DND-41 (cell line): ENCODE data around the gene DEK.

Source experiments
- ATAC-seq: fragments of 200-7000 bp; cut with Tn5 transposase; 3 replicates; pipeline ENCODE4 v1.9.1; 2021; ENCODE audit warnings: low read depth; ENCODE audit not compliant: insufficient read depth
- DNase-seq: peaks from one replicate; pipeline ENCODE4 v3.0.0-alpha.2; 2020
- H2AFZ ChIP-seq: 2 replicates; pipeline ENCODE4 v1.6.0; 2012; ENCODE audit warnings: low read depth, low read length
- H3K27ac ChIP-seq: 2 replicates; pipeline ENCODE4 v1.5.1; 2012; ENCODE audit warnings: low read length, inconsistent platforms
- H3K27me3 ChIP-seq: fragments of 200-600 bp; sonication (generic); 2 replicates; pipeline ENCODE4 v1.6.0; 2012; ENCODE audit warnings: low read length, mild to moderate bottlenecking, inconsistent platforms; ENCODE audit not compliant: insufficient read depth, poor library complexity
- H3K36me3 ChIP-seq: 2 replicates; pipeline ENCODE4 v1.5.1; 2012; ENCODE audit warnings: low read length, inconsistent platforms; ENCODE audit not compliant: insufficient read depth
- H3K4me1 ChIP-seq: 2 replicates; pipeline ENCODE4 v1.5.1; 2012; ENCODE audit warnings: mild to moderate bottlenecking, low read length; ENCODE audit not compliant: insufficient read depth
- H3K4me2 ChIP-seq: 2 replicates; pipeline ENCODE4 v1.6.0; 2012; ENCODE audit warnings: mild to moderate bottlenecking, moderate library complexity, low read length, inconsistent platforms; ENCODE audit not compliant: insufficient read depth
- H3K4me3 ChIP-seq, 2 experiments: fragments of 200-600 bp in 1 of 2; shearing (Covaris generic) in 1 of 2; 2 replicates each; pipeline ENCODE4 v1.5.1; 2012 to 2016; ENCODE audit warnings: inconsistent platforms in 2 of 2, low read length in 2 of 2, mild to moderate bottlenecking in 2 of 2, low read depth in 1 of 2, moderate library complexity in 1 of 2
- H3K79me2 ChIP-seq: 2 replicates; pipeline ENCODE4 v1.6.0; 2012; ENCODE audit warnings: low read length, inconsistent platforms; ENCODE audit not compliant: insufficient read depth
- H3K9ac ChIP-seq: 2 replicates; pipeline ENCODE4 v1.6.0; 2012; ENCODE audit warnings: low read depth, mild to moderate bottlenecking, inconsistent platforms, low read length, moderate library complexity
- H3K9me3 ChIP-seq: 2 replicates; pipeline ENCODE4 v1.5.1; 2012; ENCODE audit warnings: low read length, moderate library complexity, mild to moderate bottlenecking, inconsistent platforms; ENCODE audit not compliant: insufficient read depth, severe bottlenecking
- H4K20me1 ChIP-seq: 2 replicates; pipeline ENCODE4 v1.6.0; 2012; ENCODE audit warnings: low read length; ENCODE audit not compliant: insufficient read depth
- CTCF ChIP-seq: IDR thresholded peaks from 2 replicates; pipeline ENCODE4 v1.5.1; 2012; ENCODE audit warnings: borderline replicate concordance, low read length, moderate library complexity, mild to moderate bottlenecking; ENCODE audit not compliant: poor library complexity, severe bottlenecking; ENCODE audit errors: extremely low read depth
- EZH2 ChIP-seq: IDR thresholded peaks from 3 replicates; pipeline ENCODE4 v1.6.1; 2012; ENCODE audit warnings: borderline replicate concordance, low read depth, mild to moderate bottlenecking, moderate library complexity, low read length, inconsistent platforms; ENCODE audit not compliant: severe bottlenecking

DEK gene

GRCh38 chr6:18269253-18269652 is 4.9 kb upstream of the DEK start:
- peak; percentile 77 for ATAC-seq
- TF ChIP-seq EZH2 (no peak), CTCF (no peak)

GRCh38 chr6:18268066-18268465 is 3.7 kb upstream of the DEK start:
- no peak overlapping the region for H3K4me3 ChIP-seq
- no peak overlapping the region for H2AFZ ChIP-seq
- H3K4me1 ChIP-seq = peaks cover 37% of the 10 kb centered on the region
- peaks cover 27% of the 10 kb centered on the region for H3K79me2 ChIP-seq
- H3K36me3 ChIP-seq = peaks cover 12% of the 10 kb centered on the region; the same call in 1 of the 2 replicates
- no peak for ATAC-seq
- TF ChIP-seq CTCF (no peak), EZH2 (no peak)
- H4K20me1 ChIP-seq = peaks cover 3% of the 10 kb centered on the region; the same call in 1 of the 2 replicates
- H3K27ac ChIP-seq = no peak overlapping the region
- H3K27me3 ChIP-seq = no peaks in the 10 kb centered on the region
- no peak overlapping the region; the same call in 1 of the 2 replicates for H3K4me2 ChIP-seq
- H3K9ac ChIP-seq = no peak overlapping the region
- H3K9me3 ChIP-seq = peaks cover 11% of the 10 kb centered on the region
- DNase-seq = no peak

More at GRCh38 chr6:18269253-18269652, 4.9 kb upstream of the DEK start:
- no peaks in the 10 kb centered on the region; the same call in 1 of the 2 replicates for H4K20me1 ChIP-seq
- H3K9me3 ChIP-seq = peaks cover 11% of the 10 kb centered on the region
- no peak overlapping the region for H3K9ac ChIP-seq
- H3K4me1 ChIP-seq = peaks cover 35% of the 10 kb centered on the region
- H3K4me3 ChIP-seq = no peak overlapping the region
- H3K79me2 ChIP-seq = peaks cover 15% of the 10 kb centered on the region
- no peak overlapping the region for H3K27ac ChIP-seq
- peaks cover 7% of the 10 kb centered on the region; the same call in 1 of the 2 replicates for H3K36me3 ChIP-seq
- no peak overlapping the region for H2AFZ ChIP-seq
- peak overlapping the region; percentile 53 for H3K4me2 ChIP-seq
- H3K27me3 ChIP-seq = no peaks in the 10 kb centered on the region
- DNase-seq = peak; percentile 64

- H3K9me3 ChIP-seq = peaks cover 11% of the 10 kb centered on the region
- ATAC-seq (no peak), DNase-seq (no peak)
- no peak overlapping the region for H3K27ac ChIP-seq
- H3K9ac ChIP-seq = no peak overlapping the region
- H3K27me3 ChIP-seq = no peaks in the 10 kb centered on the region
- H3K4me3 ChIP-seq = no peak overlapping the region
- H3K79me2 ChIP-seq = peaks cover 43% of the 10 kb centered on the region
- H2AFZ ChIP-seq = no peak overlapping the region
- peaks cover 19% of the 10 kb centered on the region for H4K20me1 ChIP-seq
- peaks cover 28% of the 10 kb centered on the region for H3K36me3 ChIP-seq
- H3K4me1 ChIP-seq = peaks cover 52% of the 10 kb centered on the region
- TF ChIP-seq CTCF (no peak), EZH2 (no peak)
- H3K4me2 ChIP-seq = no peak overlapping the region
Measured at GRCh38 chr6:18266523-18266912, 2.2 kb upstream of the DEK start.
